SK-MEL-5 (cell line): Measurements from ENCODE around the gene PRKD1. TPM values are rescaled to one million over a fixed set of nuclear protein-coding genes. Genes with fewer than 3 reads are reported as not detected.

ENCODE experiments used
- DNase-seq: peaks from one replicate; pipeline ENCODE4 v3.0.0-alpha.2; 2016; ENCODE audit warnings: low read depth, low spot score
- in situ Hi-C: cut with HindIII; loops from 2 replicates; pipeline ENCODE4 v1.10.0; 2016; ENCODE audit warnings: low sequenced_read_pairs, high pct_unique_total_duplicates, low pct_unique_long_range_greater_than_20kb
- total RNA-seq: library from RNA; depleted of rRNA; stranded (reverse); fragments of >200 nt; shearing (Covaris generic); gene quantifications from 2 replicates; pipeline ENCODE4 v1.2.3, GENCODE V29; 2014

The PRKD1 gene
- total RNA-seq, 1 experiment from 2014 or later, result 10.7 TPM

- DNase-seq, result no peak
- in situ Hi-C loops, result no loop called here
These were observed 297.0 kb downstream of the PRKD1 start for GRCh38 chr14:29630566-29631160.

GRCh38 chr14:29629839-29630238 is 297.8 kb downstream of the PRKD1 start:
- no peak for DNase-seq
- in situ Hi-C loops, result no loop called here

GRCh38 chr14:29627137-29627536 is 300.5 kb downstream of the PRKD1 start:
- in situ Hi-C loops, result no loop called here
- DNase-seq, result no peak

GRCh38 chr14:29618323-29619067 is 309.2 kb downstream of the PRKD1 start:
- DNase-seq, result no peak
- in situ Hi-C loops, result no loop called here

GRCh38 chr14:29616922-29617321 is 310.7 kb downstream of the PRKD1 start:
- no peak for DNase-seq
- in situ Hi-C loops, result no loop called here

- in situ Hi-C loops, result no loop called here
- DNase-seq, result no peak
These were observed 318.8 kb downstream of the PRKD1 start for GRCh38 chr14:29608861-29609260.

GRCh38 chr14:29607169-29607568 is 320.5 kb downstream of the PRKD1 start:
- DNase-seq, result no peak
- in situ Hi-C loops, result no loop called here

GRCh38 chr14:29603696-29604095 is 324.0 kb downstream of the PRKD1 start:
- in situ Hi-C loops, result no loop called here
- no peak for DNase-seq

GRCh38 chr14:29601616-29602015 is 326.0 kb downstream of the PRKD1 start:
- in situ Hi-C loops, result no loop called here
- no peak for DNase-seq

GRCh38 chr14:29587761-29588470 is 339.7 kb downstream of the PRKD1 start:
- in situ Hi-C loops, result no loop called here

GRCh38 chr14:29587046-29587445 is 340.6 kb downstream of the PRKD1 start:
- no peak for DNase-seq
- in situ Hi-C loops, result no loop called here

More at GRCh38 chr14:29587761-29588470, 339.7 kb downstream of the PRKD1 start:
- DNase-seq, result no peak

- DNase-seq, result no peak
- in situ Hi-C loops, result no loop called here
These were observed 342.7 kb downstream of the PRKD1 start for GRCh38 chr14:29584992-29585391.

GRCh38 chr14:29580763-29581162 is 346.9 kb downstream of the PRKD1 start:
- in situ Hi-C loops, result no loop called here
- no peak for DNase-seq

- no peak for DNase-seq
- in situ Hi-C loops, result no loop called here
These were observed 347.8 kb downstream of the PRKD1 start for GRCh38 chr14:29579838-29580237.

- in situ Hi-C loops, result no loop called here
These were observed 350.7 kb downstream of the PRKD1 start for GRCh38 chr14:29576927-29577326.

GRCh38 chr14:29569194-29569593 is 358.5 kb downstream of the PRKD1 start:
- in situ Hi-C loops, result no loop called here
- DNase-seq, result no peak

More at GRCh38 chr14:29576927-29577326, 350.7 kb downstream of the PRKD1 start:
- DNase-seq, result no peak

GRCh38 chr14:29566194-29566593 is 361.5 kb downstream of the PRKD1 start:
- in situ Hi-C loops, result no loop called here
- no peak for DNase-seq

- in situ Hi-C loops, result no loop called here
- DNase-seq, result no peak
These were observed 369.1 kb downstream of the PRKD1 start for GRCh38 chr14:29558516-29558915.

GRCh38 chr14:29554335-29554734 is 373.3 kb downstream of the PRKD1 start:
- in situ Hi-C loops, result no loop called here
- no peak for DNase-seq
